SK-N-SH treated with all-trans-retinoic acid at 6 μM for 48 hours (cell line): ENCODE data around the gene RHO.

ENCODE experiments used
- ATAC-seq: fragments of 200-7000 bp; cut with Tn5 transposase; 3 replicates; pipeline ENCODE4 v1.9.1; 2020; ENCODE audit warnings: mild to moderate bottlenecking, moderate library complexity
- ARNTL ChIP-seq: fragments of 450-650 bp; formaldehyde crosslinking; IDR thresholded peaks from 2 replicates; pipeline ENCODE4 v1.5.0; 2020; ENCODE audit warnings: low read depth, mild to moderate bottlenecking, moderate library complexity, borderline replicate concordance
- BACH2 ChIP-seq: fragments of 250-450 bp; sonication (Bioruptor Pico); IDR thresholded peaks from 2 replicates; pipeline ENCODE4 v1.9.0; 2021; ENCODE audit warnings: mild to moderate bottlenecking, borderline replicate concordance
- CSDC2 ChIP-seq: fragments of 250-450 bp; sonication (Bioruptor Pico); IDR thresholded peaks from 2 replicates; pipeline ENCODE4 v1.5.0; 2020; ENCODE audit warnings: mild to moderate bottlenecking, moderate library complexity
- ESRRG ChIP-seq: fragments of 250-450 bp; sonication (Bioruptor Pico); IDR thresholded peaks from 2 replicates; pipeline ENCODE4 v1.6.1; 2021; ENCODE audit warnings: mild to moderate bottlenecking
- PPARA ChIP-seq: fragments of 250-450 bp; sonication (Bioruptor Pico); IDR thresholded peaks from 2 replicates; pipeline ENCODE4 v1.5.0; 2020; ENCODE audit warnings: mild to moderate bottlenecking, borderline replicate concordance
- RARB ChIP-seq: fragments of 250-450 bp; sonication (Bioruptor Pico); IDR thresholded peaks from 2 replicates; pipeline ENCODE4 v1.8.0; 2021; ENCODE audit warnings: mild to moderate bottlenecking, moderate library complexity
- SNAI2 ChIP-seq: fragments of 250-450 bp; sonication (Bioruptor Pico); IDR thresholded peaks from 2 replicates; pipeline ENCODE4 v1.5.0; 2020; ENCODE audit warnings: mild to moderate bottlenecking, moderate library complexity
- TCF4 ChIP-seq: fragments of 250-450 bp; sonication (Bioruptor Pico); IDR thresholded peaks from 2 replicates; pipeline ENCODE4 v1.8.0; 2021; ENCODE audit warnings: mild to moderate bottlenecking, moderate library complexity, borderline replicate concordance
- TOX ChIP-seq: fragments of 250-450 bp; sonication (Bioruptor Pico); IDR thresholded peaks from 2 replicates; pipeline ENCODE4 v1.8.0; 2021; ENCODE audit warnings: mild to moderate bottlenecking, moderate library complexity, borderline replicate concordance
- ZC3H10 ChIP-seq: fragments of 250-450 bp; sonication (Bioruptor Pico); IDR thresholded peaks from 2 replicates; pipeline ENCODE4 v1.5.1; 2021; ENCODE audit warnings: mild to moderate bottlenecking, moderate library complexity
- ZFP3 ChIP-seq: fragments of 250-450 bp; sonication (Bioruptor Pico); IDR thresholded peaks from 2 replicates; pipeline ENCODE4 v1.5.0; 2020; ENCODE audit warnings: mild to moderate bottlenecking, moderate library complexity
- ZNF565 ChIP-seq: fragments of 450-650 bp; formaldehyde crosslinking; conservative IDR thresholded peaks from 2 replicates; pipeline ENCODE4 v1.5.0; 2020; ENCODE audit warnings: low read depth, mild to moderate bottlenecking, moderate library complexity
- ZNF70 ChIP-seq: fragments of 450-650 bp; formaldehyde crosslinking; IDR thresholded peaks from 2 replicates; pipeline ENCODE4 v1.5.0; 2020; ENCODE audit warnings: mild to moderate bottlenecking, moderate library complexity
- ZNF8 ChIP-seq: fragments of 450-650 bp; formaldehyde crosslinking; IDR thresholded peaks from 2 replicates; pipeline ENCODE4 v1.5.0; 2020; ENCODE audit warnings: mild to moderate bottlenecking, moderate library complexity
- TF ChIP-seq, protein P1 (sequence below): fragments of 250-450 bp; sonication (Bioruptor Pico); IDR thresholded peaks from 2 replicates; pipeline ENCODE4 v1.8.0; 2021; ENCODE audit warnings: low read depth, mild to moderate bottlenecking, moderate library complexity, borderline replicate concordance
- TF ChIP-seq, protein P2 (sequence below): fragments of 250-450 bp; sonication (Bioruptor Pico); IDR thresholded peaks from 2 replicates; pipeline ENCODE4 v1.8.0; 2020; ENCODE audit warnings: mild to moderate bottlenecking, moderate library complexity, borderline replicate concordance
- TF ChIP-seq, protein P3 (sequence below): fragments of 250-450 bp; sonication (Bioruptor Pico); IDR thresholded peaks from 2 replicates; pipeline ENCODE4 v1.5.0; 2020; ENCODE audit warnings: mild to moderate bottlenecking, moderate library complexity
- TF ChIP-seq, protein P4 (sequence below): fragments of 250-450 bp; sonication (Bioruptor Pico); IDR thresholded peaks from 2 replicates; pipeline ENCODE4 v1.5.1; 2021; ENCODE audit warnings: mild to moderate bottlenecking, moderate library complexity

RHO gene

GRCh38 chr3:129549805-129550204 lies 21.4 kb downstream of the RHO start:
- no peak for ATAC-seq
- TF ChIP-seq ZFP3 (CRISPR knock-in tag) (no peak), ESRRG (CRISPR knock-in tag) (no peak), ZC3H10 (CRISPR knock-in tag) (no peak), ZNF565 (CRISPR knock-in tag) (no peak), RARB (no peak), ARNTL (CRISPR knock-in tag) (no peak), ZNF8 (no peak), ZNF70 (CRISPR knock-in tag) (no peak), CSDC2 (no peak)
- TF ChIP-seq, protein P1, sequence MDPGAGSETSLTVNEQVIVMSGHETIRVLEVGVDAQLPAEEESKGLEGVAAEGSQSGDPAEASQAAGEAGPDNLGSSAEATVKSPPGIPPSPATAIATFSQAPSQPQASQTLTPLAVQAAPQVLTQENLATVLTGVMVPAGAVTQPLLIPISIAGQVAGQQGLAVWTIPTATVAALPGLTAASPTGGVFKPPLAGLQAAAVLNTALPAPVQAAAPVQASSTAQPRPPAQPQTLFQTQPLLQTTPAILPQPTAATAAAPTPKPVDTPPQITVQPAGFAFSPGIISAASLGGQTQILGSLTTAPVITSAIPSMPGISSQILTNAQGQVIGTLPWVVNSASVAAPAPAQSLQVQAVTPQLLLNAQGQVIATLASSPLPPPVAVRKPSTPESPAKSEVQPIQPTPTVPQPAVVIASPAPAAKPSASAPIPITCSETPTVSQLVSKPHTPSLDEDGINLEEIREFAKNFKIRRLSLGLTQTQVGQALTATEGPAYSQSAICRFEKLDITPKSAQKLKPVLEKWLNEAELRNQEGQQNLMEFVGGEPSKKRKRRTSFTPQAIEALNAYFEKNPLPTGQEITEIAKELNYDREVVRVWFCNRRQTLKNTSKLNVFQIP (CRISPR knock-in tag) = no peak
- TF ChIP-seq, protein P2, sequence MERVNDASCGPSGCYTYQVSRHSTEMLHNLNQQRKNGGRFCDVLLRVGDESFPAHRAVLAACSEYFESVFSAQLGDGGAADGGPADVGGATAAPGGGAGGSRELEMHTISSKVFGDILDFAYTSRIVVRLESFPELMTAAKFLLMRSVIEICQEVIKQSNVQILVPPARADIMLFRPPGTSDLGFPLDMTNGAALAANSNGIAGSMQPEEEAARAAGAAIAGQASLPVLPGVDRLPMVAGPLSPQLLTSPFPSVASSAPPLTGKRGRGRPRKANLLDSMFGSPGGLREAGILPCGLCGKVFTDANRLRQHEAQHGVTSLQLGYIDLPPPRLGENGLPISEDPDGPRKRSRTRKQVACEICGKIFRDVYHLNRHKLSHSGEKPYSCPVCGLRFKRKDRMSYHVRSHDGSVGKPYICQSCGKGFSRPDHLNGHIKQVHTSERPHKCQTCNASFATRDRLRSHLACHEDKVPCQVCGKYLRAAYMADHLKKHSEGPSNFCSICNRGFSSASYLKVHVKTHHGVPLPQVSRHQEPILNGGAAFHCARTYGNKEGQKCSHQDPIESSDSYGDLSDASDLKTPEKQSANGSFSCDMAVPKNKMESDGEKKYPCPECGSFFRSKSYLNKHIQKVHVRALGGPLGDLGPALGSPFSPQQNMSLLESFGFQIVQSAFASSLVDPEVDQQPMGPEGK (CRISPR knock-in tag) = no peak
- TF ChIP-seq, protein P3, sequence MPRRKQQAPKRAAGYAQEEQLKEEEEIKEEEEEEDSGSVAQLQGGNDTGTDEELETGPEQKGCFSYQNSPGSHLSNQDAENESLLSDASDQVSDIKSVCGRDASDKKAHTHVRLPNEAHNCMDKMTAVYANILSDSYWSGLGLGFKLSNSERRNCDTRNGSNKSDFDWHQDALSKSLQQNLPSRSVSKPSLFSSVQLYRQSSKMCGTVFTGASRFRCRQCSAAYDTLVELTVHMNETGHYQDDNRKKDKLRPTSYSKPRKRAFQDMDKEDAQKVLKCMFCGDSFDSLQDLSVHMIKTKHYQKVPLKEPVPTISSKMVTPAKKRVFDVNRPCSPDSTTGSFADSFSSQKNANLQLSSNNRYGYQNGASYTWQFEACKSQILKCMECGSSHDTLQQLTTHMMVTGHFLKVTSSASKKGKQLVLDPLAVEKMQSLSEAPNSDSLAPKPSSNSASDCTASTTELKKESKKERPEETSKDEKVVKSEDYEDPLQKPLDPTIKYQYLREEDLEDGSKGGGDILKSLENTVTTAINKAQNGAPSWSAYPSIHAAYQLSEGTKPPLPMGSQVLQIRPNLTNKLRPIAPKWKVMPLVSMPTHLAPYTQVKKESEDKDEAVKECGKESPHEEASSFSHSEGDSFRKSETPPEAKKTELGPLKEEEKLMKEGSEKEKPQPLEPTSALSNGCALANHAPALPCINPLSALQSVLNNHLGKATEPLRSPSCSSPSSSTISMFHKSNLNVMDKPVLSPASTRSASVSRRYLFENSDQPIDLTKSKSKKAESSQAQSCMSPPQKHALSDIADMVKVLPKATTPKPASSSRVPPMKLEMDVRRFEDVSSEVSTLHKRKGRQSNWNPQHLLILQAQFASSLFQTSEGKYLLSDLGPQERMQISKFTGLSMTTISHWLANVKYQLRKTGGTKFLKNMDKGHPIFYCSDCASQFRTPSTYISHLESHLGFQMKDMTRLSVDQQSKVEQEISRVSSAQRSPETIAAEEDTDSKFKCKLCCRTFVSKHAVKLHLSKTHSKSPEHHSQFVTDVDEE = no peak

GRCh38 chr3:129552287-129553050 lies 24.0 kb downstream of the RHO start:
- no peak; the same call in 2 of the 3 replicates for ATAC-seq
- TF ChIP-seq, protein P3 = no peak
- no peak for TF ChIP-seq TOX (CRISPR knock-in tag)
- TF ChIP-seq RARB = no peak
- no peak for TF ChIP-seq SNAI2 (CRISPR knock-in tag)
- no peak for TF ChIP-seq TCF4 (CRISPR knock-in tag)
- TF ChIP-seq ZNF8 = no peak
- TF ChIP-seq, protein P4, sequence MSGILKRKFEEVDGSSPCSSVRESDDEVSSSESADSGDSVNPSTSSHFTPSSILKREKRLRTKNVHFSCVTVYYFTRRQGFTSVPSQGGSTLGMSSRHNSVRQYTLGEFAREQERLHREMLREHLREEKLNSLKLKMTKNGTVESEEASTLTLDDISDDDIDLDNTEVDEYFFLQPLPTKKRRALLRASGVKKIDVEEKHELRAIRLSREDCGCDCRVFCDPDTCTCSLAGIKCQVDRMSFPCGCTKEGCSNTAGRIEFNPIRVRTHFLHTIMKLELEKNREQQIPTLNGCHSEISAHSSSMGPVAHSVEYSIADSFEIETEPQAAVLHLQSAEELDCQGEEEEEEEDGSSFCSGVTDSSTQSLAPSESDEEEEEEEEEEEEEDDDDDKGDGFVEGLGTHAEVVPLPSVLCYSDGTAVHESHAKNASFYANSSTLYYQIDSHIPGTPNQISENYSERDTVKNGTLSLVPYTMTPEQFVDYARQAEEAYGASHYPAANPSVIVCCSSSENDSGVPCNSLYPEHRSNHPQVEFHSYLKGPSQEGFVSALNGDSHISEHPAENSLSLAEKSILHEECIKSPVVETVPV (CRISPR knock-in tag) = no peak
- TF ChIP-seq BACH2 (CRISPR knock-in tag) = no peak
- TF ChIP-seq ZC3H10 (CRISPR knock-in tag) = no peak
- TF ChIP-seq, protein P1 (CRISPR knock-in tag) = no peak
- no peak for TF ChIP-seq ARNTL (CRISPR knock-in tag)
- TF ChIP-seq ZNF70 (CRISPR knock-in tag) = no peak
- TF ChIP-seq PPARA (CRISPR knock-in tag) = no peak
